IPS-NIHi11 (cell line): ENCODE data around the gene FAM53B.
"Not testable (repeated sequence)": the region's sequence is repeated elsewhere in the genome, so short reads cannot be mapped to it uniquely, and the experiment has no call there.

Experiments used
- DNase-seq: peaks from one replicate; pipeline ENCODE4 v3.0.0; 2012; ENCODE audit warnings: mixed read lengths, low spot score

FAM53B gene

GRCh38 chr10:124627866-124628675, 116.1 kb downstream of the FAM53B start:
- DNase-seq, result no peak

GRCh38 chr10:124626759-124627380, 117.3 kb downstream of the FAM53B start:
- peak; percentile 75 for DNase-seq

DNA sequence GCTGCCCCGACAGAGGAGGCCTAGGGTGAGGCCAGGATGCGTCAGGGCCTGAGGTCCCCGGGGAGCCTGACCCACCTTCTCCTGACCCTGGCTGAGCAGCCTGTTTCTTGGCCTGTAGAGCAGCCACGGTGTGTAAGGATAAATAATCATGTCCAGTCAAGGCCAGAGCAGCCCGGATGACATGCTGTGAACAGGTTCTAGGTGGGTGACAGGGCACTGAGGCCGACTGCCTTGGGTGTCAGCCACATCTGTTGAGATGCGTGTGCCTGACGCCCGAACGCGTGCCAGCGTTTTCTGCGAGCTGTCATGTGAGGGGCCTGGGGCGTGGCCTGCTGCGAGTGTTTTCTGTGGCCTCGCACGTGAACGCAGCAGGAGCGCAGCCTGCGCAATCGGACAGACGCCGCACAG, 118.3 kb downstream of the FAM53B start:
- no peak for DNase-seq

DNA sequence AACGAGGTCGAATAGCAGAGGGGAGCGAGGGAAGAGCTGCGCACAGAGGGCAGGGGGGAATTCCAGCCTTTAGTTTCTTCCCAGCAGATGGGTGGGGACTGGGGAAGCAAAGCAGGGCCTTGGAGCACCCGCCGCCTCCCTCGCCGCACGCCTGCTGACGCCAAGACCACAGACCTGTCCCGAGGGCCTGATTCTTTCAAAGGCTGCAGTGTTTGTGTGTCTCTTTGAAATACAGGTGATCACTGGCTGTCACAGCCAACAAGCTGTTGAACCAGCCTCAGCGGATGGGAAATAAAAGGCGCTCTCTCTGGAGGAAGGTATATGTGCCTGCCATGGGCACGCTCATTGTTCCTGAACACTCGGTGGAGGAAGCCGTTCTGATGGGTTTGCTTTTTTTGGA, 119.3 kb downstream of the FAM53B start:
- no peak for DNase-seq

DNA sequence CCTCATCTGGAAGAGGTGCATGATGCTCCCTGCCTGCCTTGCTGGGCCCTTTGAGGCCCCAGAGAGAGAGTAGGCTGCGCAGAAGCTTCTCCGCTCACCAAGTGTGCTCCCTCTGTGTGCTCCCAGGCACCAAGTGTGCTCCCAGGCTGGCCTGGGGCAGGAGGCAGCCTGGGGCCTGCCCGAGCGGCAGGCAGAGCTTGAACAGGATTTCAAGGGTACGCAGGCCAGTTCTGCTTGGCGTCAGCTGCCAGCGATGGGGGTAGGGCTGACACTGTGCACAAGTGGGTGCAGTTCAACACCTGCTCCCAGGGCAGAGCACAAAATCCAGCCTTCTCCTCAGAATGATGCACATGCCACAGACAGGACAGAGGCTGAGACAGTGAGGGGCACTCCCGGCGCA, 119.7 kb downstream of the FAM53B start:
- DNase-seq, result no peak

GRCh38 chr10:124624006-124624405, 120.2 kb downstream of the FAM53B start:
- no peak for DNase-seq

DNA sequence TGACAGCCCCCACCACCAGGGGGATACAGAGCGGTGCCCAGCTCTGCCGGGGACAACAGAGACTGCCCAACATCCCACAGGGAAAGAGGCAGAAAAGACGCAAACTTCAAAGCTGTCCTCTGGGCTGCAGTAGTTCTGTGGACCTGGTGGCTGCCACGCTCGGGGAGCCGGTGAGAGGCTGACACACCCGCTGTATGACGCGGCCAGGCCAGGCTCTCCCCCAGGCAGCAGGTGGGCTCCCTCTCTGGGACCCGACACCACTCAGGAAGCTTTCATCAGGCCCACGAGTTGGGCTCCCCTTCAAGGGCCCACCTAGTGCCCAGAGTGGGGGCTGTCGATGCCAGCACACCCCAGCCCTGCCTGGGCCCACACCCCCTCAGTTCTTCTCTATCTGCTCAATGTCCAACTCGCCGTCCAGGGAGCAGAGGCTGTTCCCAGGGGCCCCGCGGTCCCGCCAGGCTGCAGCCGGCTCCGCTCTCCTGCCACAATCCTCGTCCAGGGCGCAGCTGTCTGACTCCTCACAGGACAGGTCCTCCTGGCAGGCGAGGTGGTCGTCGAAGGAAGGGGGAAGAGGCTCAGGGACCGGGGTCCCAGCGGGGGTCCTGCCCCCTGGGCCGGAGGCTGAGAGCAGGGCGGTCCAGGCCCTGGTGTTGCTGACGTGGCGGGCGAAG, 121.2 kb downstream of the FAM53B start:
- DNase-seq, result no peak

DNA sequence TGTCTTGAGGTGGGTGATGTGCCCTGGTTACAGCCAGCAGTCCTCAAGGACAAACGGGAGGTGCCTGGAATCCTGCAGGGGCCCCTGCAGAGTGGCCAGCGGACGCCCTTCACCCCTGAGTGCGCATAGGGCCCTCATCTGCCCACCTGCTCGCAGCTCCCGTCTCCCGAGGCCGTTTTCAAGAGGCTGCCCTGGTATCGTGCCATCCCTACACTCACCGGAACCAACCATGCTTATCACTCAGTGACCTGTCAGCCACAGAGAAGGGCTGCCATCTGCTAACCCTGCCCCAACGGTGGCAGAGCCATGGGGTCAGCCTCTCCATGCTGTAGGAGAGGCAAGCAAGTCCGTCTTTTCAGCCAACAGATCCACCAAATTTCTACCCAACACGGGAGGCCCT, 122.0 kb downstream of the FAM53B start:
- DNase-seq, result no peak

DNA sequence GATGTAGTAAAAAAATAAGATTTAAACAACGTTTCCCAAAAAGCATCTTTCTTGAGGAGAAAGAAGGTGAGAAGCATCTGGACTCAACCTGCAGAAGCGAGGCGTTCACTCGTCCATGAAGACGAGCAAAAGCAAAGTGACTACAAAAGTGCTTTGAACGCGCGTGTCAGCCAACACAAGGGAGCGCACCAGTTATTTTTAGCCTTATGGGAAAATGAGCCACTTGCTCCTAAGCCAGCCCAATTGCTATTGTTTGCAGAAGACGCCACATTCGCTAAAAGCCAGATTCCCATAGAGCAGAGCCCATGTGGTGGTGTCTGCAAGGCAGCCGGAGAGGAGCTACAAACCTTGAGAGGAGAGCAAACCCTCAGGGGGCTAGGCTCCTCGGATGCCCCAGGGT, 122.5 kb downstream of the FAM53B start:
- DNase-seq, result no peak

GRCh38 chr10:124619802-124620490, 124.2 kb downstream of the FAM53B start:
- DNase-seq, result no peak

DNA sequence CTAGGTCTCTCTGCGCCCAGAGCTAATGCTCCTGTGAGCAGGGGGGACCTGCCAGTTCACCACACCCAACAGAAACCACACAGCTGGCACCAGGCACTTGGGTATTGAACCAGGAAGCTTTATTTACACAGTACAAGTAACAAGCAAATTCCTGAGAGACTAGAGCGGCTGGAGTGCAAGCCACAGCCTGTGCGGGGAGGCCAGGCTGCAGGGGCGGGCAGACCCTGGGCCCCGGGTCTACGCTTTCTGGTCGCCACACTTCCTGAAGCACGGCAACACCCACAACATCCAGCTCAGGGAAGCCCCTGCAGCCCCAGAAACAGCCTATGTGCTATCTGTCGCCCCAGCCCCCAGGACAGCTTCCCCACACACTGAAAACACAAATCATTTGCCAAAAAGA, 125.0 kb downstream of the FAM53B start:
- no peak for DNase-seq

GRCh38 chr10:124618470-124619073, 125.6 kb downstream of the FAM53B start:
- DNase-seq, result no peak

GRCh38 chr10:124616836-124617130, 127.4 kb downstream of the FAM53B start:
- DNase-seq, result no peak

DNA sequence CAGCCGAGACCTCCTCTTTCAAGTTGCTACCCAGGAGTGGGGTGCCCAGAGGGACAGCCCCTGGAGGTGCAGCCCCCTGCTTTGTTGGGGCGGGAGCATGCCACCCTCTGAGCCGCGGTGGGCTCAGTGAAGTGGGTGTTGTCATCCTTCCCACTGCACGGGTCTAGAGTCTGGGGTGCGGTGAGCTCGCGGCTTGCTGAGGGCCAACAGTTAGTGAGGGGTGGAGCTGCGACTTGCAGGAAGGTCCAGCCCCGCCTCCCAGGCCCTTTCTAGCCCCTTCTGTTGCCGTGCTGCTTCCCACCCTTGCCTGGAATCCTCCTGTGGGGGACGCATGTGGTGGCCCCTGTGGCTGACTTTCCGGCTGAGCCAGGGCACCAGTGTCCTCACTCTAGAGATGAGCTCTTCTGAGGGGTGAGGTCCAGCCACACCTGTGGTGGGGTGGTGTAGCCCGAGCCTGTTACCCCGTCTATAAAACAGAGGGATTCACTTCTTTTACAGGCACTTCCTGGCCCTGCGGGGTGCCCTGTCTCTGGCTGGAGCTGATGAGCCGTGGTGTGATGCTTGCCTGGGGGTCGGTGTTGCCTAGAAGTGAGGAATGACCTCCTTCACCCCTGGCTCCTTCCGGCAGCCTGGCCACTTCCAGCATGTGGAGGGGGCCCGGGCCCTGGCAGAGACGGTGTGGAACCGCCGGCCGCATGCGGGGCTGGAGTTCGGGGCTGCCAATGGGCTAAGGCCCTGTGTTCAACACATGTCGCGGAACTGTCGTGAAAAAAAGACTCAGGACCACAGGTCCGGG, 127.9 kb downstream of the FAM53B start:
- DNase-seq, result no peak

DNA sequence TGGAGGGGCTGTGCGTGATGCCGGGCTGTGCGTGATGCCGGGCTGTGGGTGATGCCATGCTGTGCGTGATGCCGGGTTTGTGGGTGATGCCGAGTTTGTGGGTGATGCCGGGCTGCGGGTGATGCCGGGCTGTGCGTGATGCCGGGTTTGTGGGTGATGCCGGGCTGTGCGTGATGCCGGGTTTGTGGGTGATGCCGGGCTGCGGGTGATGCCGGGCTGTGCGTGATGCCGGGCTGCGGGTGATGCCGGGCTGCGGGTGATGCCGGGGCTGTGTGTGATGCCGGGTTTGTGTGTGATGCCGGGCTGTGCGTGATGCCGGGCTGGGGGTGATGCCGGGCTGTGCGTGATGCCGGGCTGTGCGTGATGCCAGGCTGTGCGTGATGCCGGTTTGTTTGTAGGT, 128.9 kb downstream of the FAM53B start:
- DNase-seq, result no peak

DNA sequence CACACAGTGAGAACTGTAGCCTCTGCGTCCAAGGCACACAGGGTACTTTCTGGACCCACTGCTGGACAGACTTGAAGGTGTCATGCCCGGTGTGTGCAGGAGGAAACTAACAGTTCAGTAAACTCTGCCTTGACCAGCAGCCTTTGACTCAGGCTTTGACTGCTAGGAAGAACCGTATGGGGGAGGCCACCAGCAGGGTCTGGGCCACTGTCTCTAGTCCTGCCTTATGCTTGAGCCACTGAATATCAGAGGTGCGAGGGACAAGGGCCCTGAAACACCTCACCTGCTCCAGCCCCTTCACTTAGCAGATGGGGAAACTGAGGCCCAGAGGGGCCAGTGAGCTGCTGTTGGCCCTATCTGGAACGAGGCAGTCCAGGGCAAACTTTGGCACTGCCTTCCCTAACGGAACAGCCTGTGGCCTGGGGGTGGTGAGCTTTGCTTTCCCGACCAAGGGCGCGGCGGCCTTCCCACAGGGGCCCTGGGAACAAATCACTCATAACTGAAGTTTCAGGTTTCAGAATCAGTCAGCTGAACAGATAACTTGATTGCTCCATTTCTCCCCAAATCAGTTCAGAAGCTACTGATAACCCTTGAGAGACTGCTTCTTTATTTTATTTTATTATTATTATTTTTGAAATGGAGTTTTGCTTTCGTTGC, 130.0 kb downstream of the FAM53B start:
- no peak for DNase-seq

GRCh38 chr10:124612611-124613498, 131.3 kb downstream of the FAM53B start:
- peak; percentile 86 for DNase-seq

- DNase-seq, result no peak
Observed at GRCh38 chr10:124611738-124612137, 132.4 kb downstream of the FAM53B start.

DNA sequence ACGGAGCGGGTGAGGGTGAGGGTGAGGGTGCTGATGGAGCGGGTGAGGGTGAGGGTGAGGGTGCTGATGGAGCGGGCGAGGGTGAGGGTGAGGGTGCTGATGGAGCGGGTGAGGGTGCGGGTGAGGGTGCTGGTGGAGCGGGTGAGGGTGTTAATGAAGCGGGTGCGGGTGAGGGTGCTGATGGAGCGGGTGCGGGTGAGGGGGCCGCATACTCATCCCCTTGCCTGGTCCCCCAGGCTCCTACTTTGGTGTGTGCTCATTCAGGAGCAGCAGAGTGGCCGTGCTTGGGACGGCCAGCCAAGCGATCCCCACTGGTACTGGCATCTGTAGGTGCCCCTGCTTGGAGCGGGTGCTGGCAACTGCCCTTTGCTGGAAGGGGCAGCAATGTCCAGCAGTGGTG, 133.3 kb downstream of the FAM53B start:
- not testable (repeated sequence) for DNase-seq

GRCh38 chr10:124610186-124610585, 134.0 kb downstream of the FAM53B start:
- DNase-seq, result not testable (repeated sequence)
